Sigmoid colon (tissue), 7 donors: ENCODE measurements around the gene TMEM129. TPM values are rescaled to one million over a fixed set of nuclear protein-coding genes. Genes with fewer than 3 reads are reported as not detected.
A peak's percentile ranks its signal among the peaks of the same experiment; 100 is the strongest.

Experiments used
- DNase-seq: peaks from one replicate; pipeline ENCODE4 v3.0.0-alpha.2; 2019
- H3K27ac ChIP-seq, 4 donors: fragments of 200-600 bp; sonication (generic); one replicate each; pipeline ENCODE4 v1.5.1; 2016 to 2019; ENCODE audit warnings: mild to moderate bottlenecking in 1 of 4
- H3K27me3 ChIP-seq, 3 donors: fragments of 200-600 bp; sonication (generic); one replicate each; pipeline ENCODE4 v1.5.1; 2019; ENCODE audit warnings: mild to moderate bottlenecking in 1 of 3
- H3K36me3 ChIP-seq, 4 donors: fragments of 200-600 bp; sonication (generic); one replicate each; pipeline ENCODE4 v1.5.1; 2016 to 2019
- H3K4me1 ChIP-seq, 4 donors: fragments of 200-600 bp; sonication (generic); one replicate each; pipeline ENCODE4 v1.5.1; 2017 to 2019
- H3K4me3 ChIP-seq, 4 donors: fragments of 200-600 bp; sonication (generic); one replicate each; pipeline ENCODE4 v1.5.1; 2017 to 2019; ENCODE audit warnings: mild to moderate bottlenecking in 2 of 4, moderate library complexity in 1 of 4
- H3K9me3 ChIP-seq, 4 donors: fragments of 200-600 bp in 3 of 4; sonication (generic) in 3 of 4; one replicate each; pipeline versions ENCODE4 v1.5.1 to v1.6.1; 2013 to 2019
- CTCF ChIP-seq, 4 experiments: fragments of 450-650 bp in 3 of 4; fragments of 200-600 bp in 1 of 4; IDR thresholded peaks; one replicate each; pipeline ENCODE4 v1.5.1; 2016 to 2019; ENCODE audit warnings: antibody characterized with exemption in 4 of 4, mild to moderate bottlenecking in 3 of 4, moderate library complexity in 2 of 4
- EP300 ChIP-seq, 4 donors: sonication (generic); formaldehyde crosslinking; IDR thresholded peaks; one replicate each; pipeline ENCODE4 v1.6.1; 2017; ENCODE audit warnings: antibody characterized with exemption in 4 of 4
- POLR2A ChIP-seq, 2 donors: fragments of 450-650 bp; IDR thresholded peaks; one replicate each; pipeline ENCODE4 v1.6.1; 2016; ENCODE audit warnings: antibody characterized with exemption in 2 of 2, mild to moderate bottlenecking in 2 of 2, moderate library complexity in 2 of 2
- POLR2AphosphoS5 ChIP-seq, 4 donors: sonication (generic); formaldehyde crosslinking; IDR thresholded peaks; one replicate each; pipeline ENCODE4 v1.6.1; 2017; ENCODE audit warnings: antibody characterized with exemption in 4 of 4
- WGBS, 2 donors: extraction: QIAGEN DNeasy Blood & Tissue Kit; methylation state at CpG; one replicate each; pipeline ENCODE4 v1.1.7; 2013; 5-methylcytosine and 5-hydroxymethylcytosine counted together
- intact Hi-C: fragments of 100-400 bp; cut with DNase I; formaldehyde crosslinking; loops from one replicate; pipeline ENCODE4 v1.15.1; 2023
- polyA plus RNA-seq, 3 donors: library from polyadenylated mRNA; stranded (reverse); fragments of 200-250 nt; gene quantifications; one replicate each; pipeline ENCODE4 v1.2.3, GENCODE V29; 2013
- total RNA-seq, 4 donors: library from RNA; depleted of rRNA; stranded (reverse); fragments of >200 nt; gene quantifications; one replicate each; pipeline ENCODE4 v1.1.0, GENCODE V29; 2016
- donor health status: healthy with polysubstance abuse.
- donor health status: Bipolar disorder and iron deficiency.
- donor health status: healthy.

TMEM129 gene
- total and polyA plus RNA-seq, 7 donors: 16.9 to 51.4 (median 42.4) TPM

- H3K4me3 ChIP-seq: no peak overlapping the region
- 83 to 86% methylated on average over 15 of the region's 15 CpGs for WGBS, 2 donors
- TF ChIP-seq POLR2A (IDR thresholded peaks at IDR 0.05): no peak
- TF ChIP-seq EP300 (IDR thresholded peaks at IDR 0.05): no peak
- no peak for TF ChIP-seq CTCF (IDR thresholded peaks at IDR 0.05)
- no peak for TF ChIP-seq POLR2AphosphoS5 (IDR thresholded peaks at IDR 0.05)
- no peaks in the 10 kb centered on the region for H3K27me3 ChIP-seq
- no peaks in the 10 kb centered on the region for H3K9me3 ChIP-seq
- H3K27ac ChIP-seq: peak overlapping the region in 1 of 4 donors; percentile 15
- intact Hi-C loops: no loop called here
- H3K36me3 ChIP-seq: peaks cover 5 to 21% (median 10%) of the 10 kb centered on the region in 4 donors
- H3K4me1 ChIP-seq: peaks cover 0 to 56% (median 41%) of the 10 kb centered on the region in 4 donors
- no peak for DNase-seq
These were observed 4.8 kb downstream of the TMEM129 start for GRCh38 chr4:1716065-1716945.

GRCh38 chr4:1715002-1715758 lies 5.9 kb downstream of the TMEM129 start:
- Histone ChIP-seq H3K4me3 (no peak overlapping the region), H3K27ac (peak overlapping the region in 2 of 4 donors; percentile 3 to 15), H3K27me3 (no peaks in the 10 kb centered on the region), H3K36me3 (peaks cover 5 to 21% (median 10%) of the 10 kb centered on the region in 4 donors), H3K9me3 (no peaks in the 10 kb centered on the region), H3K4me1 (peaks cover 0 to 64% (median 51%) of the 10 kb centered on the region in 4 donors)
- no peak for DNase-seq
- TF ChIP-seq EP300 (IDR thresholded peaks at IDR 0.05) (no peak), POLR2A (IDR thresholded peaks at IDR 0.05) (no peak), CTCF (IDR thresholded peaks at IDR 0.05) (no peak), POLR2AphosphoS5 (IDR thresholded peaks at IDR 0.05) (no peak)
- intact Hi-C loops: no loop called here
- WGBS, 2 donors: 63 to 75% methylated on average over 16 of the region's 16 CpGs

- WGBS, 2 donors: 60 to 73% methylated on average over 9 of the region's 9 CpGs
- intact Hi-C loops: loop anchor here (5.0 kb wide), 2 partner anchors 143 to 367 kb away; partner anchors contain the start of genes LETM1 and UVSSA
These were observed 6.7 kb downstream of the TMEM129 start for GRCh38 chr4:1714303-1715001.

More at GRCh38 chr4:1714303-1715001, 6.7 kb downstream of the TMEM129 start:
- Histone ChIP-seq H3K4me3 (no peak overlapping the region), H3K27me3 (no peaks in the 10 kb centered on the region), H3K4me1 (peaks cover 0 to 62% (median 48%) of the 10 kb centered on the region in 4 donors), H3K27ac (peak overlapping the region in 3 of 4 donors; percentile 97 to 100 (median 99)), H3K36me3 (peaks cover 5 to 21% (median 10%) of the 10 kb centered on the region in 4 donors), H3K9me3 (no peaks in the 10 kb centered on the region)
- DNase-seq: no peak
- TF ChIP-seq CTCF (IDR thresholded peaks at IDR 0.05) (no peak), EP300 (IDR thresholded peaks at IDR 0.05) (no peak)
